Left ventricle myocardium inferior (tissue), 1 donor: ENCODE measurements around the gene AMZ2. TPM values are rescaled to one million over a fixed set of nuclear protein-coding genes. Genes with fewer than 3 reads are reported as not detected.
A peak's percentile ranks its signal among the peaks of the same experiment; 100 is the strongest.

Source experiments
- DNase-seq: peaks from one replicate; pipeline ENCODE4 v3.0.0-alpha.2; 2020
- H3K27ac ChIP-seq: fragments of 200-600 bp; replicated peaks from 2 replicates; pipeline ENCODE4 v1.8.0; 2021
- H3K27me3 ChIP-seq: fragments of 200-600 bp; 2 replicates; pipeline ENCODE4 v1.8.0; 2021; ENCODE audit warnings: low read depth
- H3K36me3 ChIP-seq: fragments of 200-600 bp; 2 replicates; pipeline ENCODE4 v1.8.0; 2021
- H3K4me1 ChIP-seq: fragments of 200-600 bp; 2 replicates; pipeline ENCODE4 v1.8.0; 2021
- H3K4me3 ChIP-seq: fragments of 200-600 bp; 2 replicates; pipeline ENCODE4 v1.8.0; 2021; ENCODE audit warnings: mild to moderate bottlenecking, moderate library complexity
- H3K9me3 ChIP-seq: fragments of 200-600 bp; replicated peaks from 2 replicates; pipeline ENCODE4 v1.8.0; 2021
- intact Hi-C: fragments of 100-400 bp; cut with micrococcal nuclease; formaldehyde crosslinking; loops from one replicate; pipeline ENCODE4 v1.11.0; 2022
- total RNA-seq: library from RNA; stranded (reverse); fragmentation: NEBNext Ultra II Directional; extraction: Animal tissue kit (Norgen Biotek cat#: 25700); gene quantifications from one replicate; pipeline ENCODE4 v1.2.1, GENCODE V29; 2021
- TF ChIP-seq, protein P1 (sequence below): fragments of 200-600 bp; IDR thresholded peaks from 2 replicates; pipeline ENCODE4 v1.8.0; 2021; ENCODE audit warnings: antibody characterized with exemption, mild to moderate bottlenecking, borderline replicate concordance
- donor health status: DM: no; HTN: yes; CAD: no; lungs with severe emphysema.

The AMZ2 gene
- total RNA-seq, 1 donor from 2014 or later = 99.9 TPM

DNA sequence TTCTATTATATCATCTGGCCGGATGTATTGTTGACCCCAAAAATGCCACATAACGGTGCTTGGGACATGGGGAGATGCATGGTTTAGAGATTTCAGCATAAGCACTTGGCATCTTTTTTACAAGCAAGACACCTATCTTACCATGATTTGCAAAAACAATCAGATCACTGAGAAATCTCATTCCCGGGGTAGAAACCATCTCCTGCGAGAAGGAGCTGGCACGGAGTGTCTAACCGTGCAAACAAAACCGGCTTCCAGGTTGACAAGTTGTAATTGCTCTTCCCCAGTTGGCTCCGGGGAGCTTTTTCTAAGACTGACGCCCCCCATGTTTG is 42.1 kb downstream of the AMZ2 start:
- DNase-seq = no peak
- Histone ChIP-seq H3K36me3 (no peaks in the 10 kb centered on the region), H3K4me3 (peak overlapping the region; percentile 81), H3K27ac (peak overlapping the region; percentile 74), H3K27me3 (peaks cover 33% of the 10 kb centered on the region), H3K9me3 (no peaks in the 10 kb centered on the region), H3K4me1 (peaks cover 30% of the 10 kb centered on the region)
- intact Hi-C loops = no loop called here
- TF ChIP-seq, protein P1, sequence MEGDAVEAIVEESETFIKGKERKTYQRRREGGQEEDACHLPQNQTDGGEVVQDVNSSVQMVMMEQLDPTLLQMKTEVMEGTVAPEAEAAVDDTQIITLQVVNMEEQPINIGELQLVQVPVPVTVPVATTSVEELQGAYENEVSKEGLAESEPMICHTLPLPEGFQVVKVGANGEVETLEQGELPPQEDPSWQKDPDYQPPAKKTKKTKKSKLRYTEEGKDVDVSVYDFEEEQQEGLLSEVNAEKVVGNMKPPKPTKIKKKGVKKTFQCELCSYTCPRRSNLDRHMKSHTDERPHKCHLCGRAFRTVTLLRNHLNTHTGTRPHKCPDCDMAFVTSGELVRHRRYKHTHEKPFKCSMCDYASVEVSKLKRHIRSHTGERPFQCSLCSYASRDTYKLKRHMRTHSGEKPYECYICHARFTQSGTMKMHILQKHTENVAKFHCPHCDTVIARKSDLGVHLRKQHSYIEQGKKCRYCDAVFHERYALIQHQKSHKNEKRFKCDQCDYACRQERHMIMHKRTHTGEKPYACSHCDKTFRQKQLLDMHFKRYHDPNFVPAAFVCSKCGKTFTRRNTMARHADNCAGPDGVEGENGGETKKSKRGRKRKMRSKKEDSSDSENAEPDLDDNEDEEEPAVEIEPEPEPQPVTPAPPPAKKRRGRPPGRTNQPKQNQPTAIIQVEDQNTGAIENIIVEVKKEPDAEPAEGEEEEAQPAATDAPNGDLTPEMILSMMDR = no peak

DNA sequence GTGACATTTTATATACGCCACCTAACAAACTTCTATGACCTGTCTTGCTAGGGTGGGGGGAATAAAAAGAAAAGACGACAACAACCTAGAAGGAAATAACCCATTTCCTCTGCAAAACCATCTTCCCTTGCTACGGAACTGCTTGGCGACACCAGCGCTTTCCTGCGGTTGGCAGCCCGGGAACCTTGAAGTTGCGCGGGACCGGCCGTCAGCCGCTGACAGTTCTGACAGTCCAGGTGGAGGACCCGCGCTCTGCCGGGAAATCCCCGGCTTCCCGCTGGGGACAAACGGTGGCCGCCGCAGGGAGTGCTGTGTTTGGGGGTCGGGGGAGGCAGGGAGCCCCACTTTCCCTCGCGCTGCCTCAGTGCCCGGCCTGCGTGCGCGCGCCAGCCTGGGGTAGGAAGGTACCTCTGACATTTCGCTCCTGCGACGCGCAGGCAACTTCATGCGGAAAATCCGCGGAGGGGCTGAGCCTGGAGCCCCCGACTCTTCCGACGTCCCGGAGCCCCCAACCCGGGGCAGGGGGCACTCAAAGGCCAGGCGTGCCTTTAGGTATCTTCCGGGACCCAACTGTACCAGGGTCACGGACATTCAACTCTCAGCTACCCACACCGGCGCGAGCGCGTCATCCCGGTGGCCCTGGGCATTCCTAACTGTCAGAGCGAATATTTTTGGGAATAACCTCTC is 42.6 kb downstream of the AMZ2 start:
- Histone ChIP-seq H3K27me3 (peaks cover 38% of the 10 kb centered on the region), H3K36me3 (no peaks in the 10 kb centered on the region), H3K9me3 (no peaks in the 10 kb centered on the region), H3K4me1 (peaks cover 30% of the 10 kb centered on the region), H3K4me3 (peak overlapping the region; percentile 81), H3K27ac (peak overlapping the region; percentile 74)
- intact Hi-C loops = no loop called here
- peak; percentile 35 for DNase-seq
- TF ChIP-seq, protein P1 = no peak

DNA sequence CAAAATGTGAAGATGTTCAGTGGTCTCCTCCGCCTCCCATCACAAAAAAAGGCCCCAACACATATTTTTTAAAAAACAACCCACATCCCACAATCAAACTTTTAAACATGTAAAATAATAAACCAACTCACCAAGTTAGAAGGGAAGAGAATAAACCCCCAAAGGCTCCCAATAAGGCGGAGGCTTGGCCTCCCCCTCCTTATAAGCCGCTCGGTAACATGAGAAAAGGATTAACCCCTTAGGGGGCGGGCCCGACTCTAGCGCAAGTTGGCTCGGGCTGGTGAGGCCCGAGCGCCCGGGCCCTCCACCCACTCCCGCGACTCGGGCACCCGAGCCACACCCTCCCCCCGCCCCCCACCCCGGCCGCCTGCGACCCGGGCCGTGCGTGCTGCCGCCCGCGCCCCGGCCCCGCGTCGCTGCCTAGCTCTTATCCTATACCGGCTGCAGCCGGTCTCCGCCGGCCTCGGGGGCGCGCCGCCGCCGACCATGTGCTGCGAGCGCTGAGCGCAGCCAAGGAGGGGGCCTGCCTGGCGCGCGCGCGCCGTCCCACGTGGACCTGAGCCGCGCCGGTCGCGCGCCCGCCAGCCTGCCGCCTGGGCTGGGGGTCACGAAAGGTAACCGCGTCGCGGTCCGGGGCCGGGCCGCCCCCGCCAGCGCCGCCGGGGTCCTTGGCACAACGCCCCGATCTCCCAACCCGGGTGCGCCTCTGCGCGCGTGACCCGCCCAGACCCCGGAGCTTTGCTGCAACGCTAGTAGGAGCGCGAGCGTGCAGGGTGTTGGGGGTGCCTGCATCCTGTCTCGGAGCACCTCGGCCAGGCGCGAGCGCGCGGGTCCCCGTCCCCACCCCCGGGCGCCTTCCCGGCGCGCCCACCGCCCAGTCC is 43.4 kb downstream of the AMZ2 start, which contains the start of the genes ARSG and SLC16A6:
Gene ARSG (plus strand): TSS at position 541 of the 881 bp plus-strand sequence. CDS start 15,999 bp downstream, outside the sequence.
Gene SLC16A6 (minus strand): TSS at position 173 of the 881 bp plus-strand sequence. CDS start 12,807 bp downstream, outside the sequence.
- no peaks in the 10 kb centered on the region for H3K9me3 ChIP-seq
- peaks cover 46% of the 10 kb centered on the region for H3K27me3 ChIP-seq
- TF ChIP-seq, protein P1 = no peak
- H3K27ac ChIP-seq = peak within 1 kb of the TSS; percentile 74
- intact Hi-C loops = no loop called here
- no peaks in the 10 kb centered on the region for H3K36me3 ChIP-seq
- H3K4me3 ChIP-seq = peak within 1 kb of the TSS; percentile 81
- peaks cover 30% of the 10 kb centered on the region for H3K4me1 ChIP-seq
- peak; percentile 36 for DNase-seq

DNA sequence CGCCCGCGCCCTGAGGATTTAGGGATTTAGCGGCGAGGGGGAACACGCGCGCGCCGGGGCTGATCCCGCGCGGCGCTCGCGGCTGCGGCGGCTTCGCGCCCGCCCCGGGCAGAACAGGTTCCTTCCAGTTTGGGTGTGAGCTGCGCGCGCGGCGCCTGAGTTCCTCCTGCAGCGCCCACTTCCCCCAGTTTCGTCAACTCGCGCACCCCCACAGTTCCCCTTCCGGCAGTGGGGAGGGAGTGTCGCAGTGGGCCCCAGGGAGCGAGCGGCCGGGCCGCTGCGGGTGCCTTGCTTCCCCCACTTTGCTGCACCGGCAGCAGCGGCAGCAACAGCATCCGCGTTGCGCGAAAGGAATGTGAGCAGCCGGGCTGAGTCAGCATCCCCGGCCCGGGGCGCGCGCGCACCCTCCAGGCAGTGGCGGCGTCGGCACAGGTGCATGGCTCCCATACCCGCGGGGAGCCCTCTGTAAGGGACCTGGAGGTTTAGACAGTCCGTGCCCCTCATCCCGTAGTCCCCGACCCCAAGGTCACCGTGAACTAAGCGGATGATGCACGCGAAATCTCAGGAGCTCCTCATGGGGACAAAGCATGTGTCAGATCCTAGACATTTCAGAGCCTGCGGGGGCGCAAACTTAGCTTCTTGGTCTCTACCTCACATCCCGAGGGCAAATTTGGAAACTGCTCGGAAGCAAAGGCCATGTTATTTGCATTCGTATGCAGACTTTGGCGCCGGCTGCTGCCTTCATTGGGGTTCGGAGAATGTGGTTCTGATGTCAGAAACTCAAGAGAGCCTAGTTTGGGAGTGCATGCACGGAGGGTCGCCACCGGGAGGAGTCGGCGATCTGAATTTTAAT is 44.2 kb downstream of the AMZ2 start:
- Histone ChIP-seq H3K4me1 (peaks cover 30% of the 10 kb centered on the region), H3K27me3 (peaks cover 50% of the 10 kb centered on the region), H3K4me3 (peak overlapping the region; percentile 81), H3K36me3 (no peaks in the 10 kb centered on the region), H3K9me3 (no peaks in the 10 kb centered on the region), H3K27ac (peak overlapping the region; percentile 74)
- intact Hi-C loops = no loop called here
- TF ChIP-seq, protein P1 = no peak
- peak; percentile 79 for DNase-seq

DNA sequence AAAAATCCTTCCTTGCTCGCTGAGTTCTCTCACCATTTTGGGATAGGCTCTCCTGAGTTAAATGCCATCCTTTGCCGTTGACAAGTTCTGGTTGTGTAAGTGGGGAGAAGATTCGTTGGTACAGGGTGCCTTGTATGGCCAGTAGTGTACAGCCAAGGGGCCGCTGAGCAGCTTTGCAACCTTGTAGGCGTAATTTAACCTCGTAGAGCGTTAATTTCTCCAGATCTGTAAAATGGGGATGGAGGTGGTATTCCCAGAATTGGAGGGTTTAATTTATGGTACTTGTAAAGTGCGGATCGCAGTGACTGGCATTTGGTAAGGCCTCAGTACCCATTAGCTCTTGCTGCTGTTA is 44.8 kb downstream of the AMZ2 start:
- no peak overlapping the region for H3K27ac ChIP-seq
- intact Hi-C loops = no loop called here
- H3K36me3 ChIP-seq = no peaks in the 10 kb centered on the region
- no peak for DNase-seq
- peaks cover 50% of the 10 kb centered on the region for H3K27me3 ChIP-seq
- H3K4me3 ChIP-seq = peak overlapping the region; percentile 81
- H3K9me3 ChIP-seq = no peaks in the 10 kb centered on the region
- TF ChIP-seq, protein P1 = no peak
- peaks cover 30% of the 10 kb centered on the region for H3K4me1 ChIP-seq
